NCI-H2196 (cell line): ENCODE results near the gene LRMDA.

Experiments used
- DNase-seq: peaks from one replicate; lab custom pipeline; 2025; ENCODE audit not compliant: unreplicated experiment; lab: John Stamatoyannopoulos, UW

Gene LRMDA

GRCh38 chr10:75431180-75432111, at the start of gene LRMDA:
Gene LRMDA, plus strand, starts transcription at chr10:75431624.
- peak; percentile 19 for DNase-seq

DNA sequence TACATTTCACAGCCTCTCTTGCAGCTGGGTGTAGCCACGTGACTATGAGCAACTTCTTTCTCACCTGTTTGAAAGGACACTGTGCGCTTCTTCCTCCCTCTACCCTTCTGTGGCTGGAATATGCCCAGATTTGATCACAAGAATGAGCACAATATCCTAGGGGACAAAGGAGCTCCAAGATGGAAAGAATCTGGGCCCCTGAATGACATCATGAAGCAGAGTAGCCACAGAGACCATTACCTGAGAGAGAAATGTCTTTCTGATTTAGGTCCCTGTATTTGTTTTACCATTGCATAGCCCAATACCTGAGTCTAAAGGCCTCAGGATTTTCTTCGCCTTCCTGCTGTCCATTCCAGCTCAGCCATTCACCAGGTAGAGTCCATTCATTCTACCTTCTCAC, 45.3 kb upstream of the LRMDA start:
- DNase-seq, result no peak

GRCh38 chr10:75388082-75388481, 43.3 kb upstream of the LRMDA start:
- DNase-seq, result no peak

DNA sequence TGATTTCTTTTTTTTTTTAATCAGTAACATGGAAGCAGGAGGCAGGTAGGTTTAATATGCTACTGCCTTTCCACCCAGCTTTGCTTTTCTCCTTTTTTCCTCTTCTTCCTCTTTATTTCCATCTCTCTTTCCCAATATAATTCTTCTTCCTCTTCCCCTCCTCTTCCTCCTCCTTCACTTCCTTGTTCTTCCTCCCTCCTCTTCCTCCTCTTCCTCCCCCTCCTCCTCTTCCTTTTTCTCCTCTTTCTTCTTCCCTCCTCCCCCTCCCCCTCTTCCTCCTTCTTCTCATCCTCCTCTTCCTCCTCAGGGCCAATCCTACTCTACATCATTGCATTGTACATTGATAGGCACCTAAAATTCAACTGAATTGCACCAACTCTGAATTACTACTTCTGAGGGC, 41.2 kb upstream of the LRMDA start:
- DNase-seq, result no peak

DNA sequence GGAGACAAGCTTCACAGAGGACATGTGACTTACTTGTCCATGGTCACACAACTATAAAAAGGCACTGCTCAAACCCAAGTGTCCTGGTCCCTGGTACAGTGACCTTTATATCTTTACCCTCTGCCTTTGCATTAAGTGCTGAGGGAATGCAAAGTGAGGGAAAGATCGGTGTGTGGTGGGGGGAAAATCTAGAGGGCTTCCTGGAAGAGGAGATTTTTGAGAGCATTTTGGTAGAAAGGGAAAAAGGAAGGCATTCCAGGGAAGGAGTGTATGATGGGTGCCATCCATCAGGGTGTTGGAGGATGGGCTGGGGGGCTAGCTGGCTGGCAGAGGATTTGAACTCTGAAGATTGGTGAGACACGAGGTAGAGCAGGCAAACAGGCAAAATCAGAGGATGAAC, 39.2 kb upstream of the LRMDA start:
- DNase-seq, result no peak

- no peak for DNase-seq
These were observed 38.7 kb upstream of the LRMDA start for GRCh38 chr10:75392744-75393143.

- DNase-seq, result no peak
These were observed 37.2 kb upstream of the LRMDA start for GRCh38 chr10:75394221-75394620.

DNA sequence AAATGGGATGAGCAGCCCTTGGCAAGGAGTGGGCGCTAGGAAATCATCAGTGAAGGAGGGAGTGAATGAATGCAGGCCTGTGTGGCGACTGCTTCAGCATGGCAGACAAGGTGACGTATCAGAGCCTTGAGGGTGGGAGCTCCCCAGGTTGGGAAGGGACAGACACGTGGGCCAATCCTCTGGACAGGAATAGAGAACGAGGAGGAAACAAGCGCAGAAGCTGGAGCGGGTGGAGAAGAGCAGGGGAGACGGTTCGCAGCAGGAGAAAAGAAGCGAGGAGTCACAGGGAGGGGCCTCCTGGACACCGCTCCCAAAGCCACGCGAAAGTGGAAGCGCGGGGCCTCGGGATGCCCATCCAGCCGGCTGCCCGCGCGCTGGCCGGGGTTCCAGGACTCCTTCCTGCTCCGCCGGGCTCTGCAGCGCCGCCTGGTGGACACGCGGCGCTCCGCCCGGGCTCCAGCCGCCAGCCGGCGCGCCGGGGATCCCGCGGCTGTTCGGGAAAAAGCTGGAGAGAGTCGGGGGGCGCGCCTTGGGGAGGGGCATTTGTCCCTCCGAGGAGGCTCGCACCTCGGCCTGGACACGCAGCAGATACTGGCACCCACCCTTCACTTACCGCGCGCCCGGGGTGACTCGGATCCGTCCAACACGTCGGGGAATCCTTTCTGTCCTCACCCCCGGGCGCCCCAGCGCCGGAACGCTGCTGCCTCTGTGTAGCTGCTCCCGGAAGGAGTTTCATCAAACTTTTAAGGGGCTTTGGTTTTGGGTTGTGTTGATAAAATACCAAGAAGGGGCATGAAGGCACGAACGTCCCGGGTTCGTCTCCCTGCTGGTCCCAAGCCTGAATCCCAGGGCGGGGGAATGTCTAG, 36.1 kb upstream of the LRMDA start:
- DNase-seq, result peak; percentile 54

- DNase-seq, result no peak
These were observed 35.3 kb upstream of the LRMDA start for GRCh38 chr10:75395932-75396630.

DNA sequence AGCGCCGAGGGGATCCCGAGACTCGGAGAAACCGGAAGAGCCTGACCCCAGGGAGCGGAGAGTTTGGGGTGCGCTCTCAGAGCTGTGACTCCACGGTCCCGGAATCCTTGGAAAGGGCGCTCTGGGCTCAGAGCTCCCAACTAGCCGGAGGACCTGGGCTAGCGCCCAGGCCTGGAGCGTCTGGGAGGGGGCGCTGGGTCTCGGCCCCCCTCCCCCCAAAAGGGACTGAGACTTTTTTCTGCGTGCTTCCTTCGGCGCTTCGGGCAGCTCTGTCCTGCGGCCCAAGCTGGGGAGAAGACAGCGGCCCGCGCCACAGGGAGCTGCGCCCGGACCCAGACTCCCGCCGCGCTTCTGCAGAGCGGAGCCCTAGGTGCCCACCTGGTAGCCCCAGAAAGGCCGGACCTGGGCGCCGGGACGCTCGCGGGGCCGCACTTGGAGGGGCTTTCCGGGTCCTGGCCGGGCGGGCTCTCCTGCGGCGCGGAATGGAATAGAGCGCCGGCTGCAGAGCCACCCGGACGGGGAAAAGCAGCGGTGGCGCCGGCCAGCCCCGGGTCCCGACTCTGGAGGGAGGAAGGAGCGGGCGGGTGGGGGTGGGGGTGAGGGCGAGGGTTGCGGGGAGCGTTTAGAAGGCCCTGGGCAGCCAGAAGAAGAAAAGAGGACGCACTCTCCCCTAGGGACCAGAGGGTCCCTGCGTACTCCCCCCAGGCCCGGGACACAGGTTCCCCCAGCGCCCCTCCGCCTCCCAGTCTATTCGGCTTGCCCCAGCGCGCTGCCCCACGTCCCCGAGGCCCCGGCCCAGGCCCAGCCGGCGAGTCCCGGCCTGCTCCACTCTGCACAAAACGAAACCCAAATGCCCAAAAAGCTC, 34.6 kb upstream of the LRMDA start:
- no peak for DNase-seq

DNA sequence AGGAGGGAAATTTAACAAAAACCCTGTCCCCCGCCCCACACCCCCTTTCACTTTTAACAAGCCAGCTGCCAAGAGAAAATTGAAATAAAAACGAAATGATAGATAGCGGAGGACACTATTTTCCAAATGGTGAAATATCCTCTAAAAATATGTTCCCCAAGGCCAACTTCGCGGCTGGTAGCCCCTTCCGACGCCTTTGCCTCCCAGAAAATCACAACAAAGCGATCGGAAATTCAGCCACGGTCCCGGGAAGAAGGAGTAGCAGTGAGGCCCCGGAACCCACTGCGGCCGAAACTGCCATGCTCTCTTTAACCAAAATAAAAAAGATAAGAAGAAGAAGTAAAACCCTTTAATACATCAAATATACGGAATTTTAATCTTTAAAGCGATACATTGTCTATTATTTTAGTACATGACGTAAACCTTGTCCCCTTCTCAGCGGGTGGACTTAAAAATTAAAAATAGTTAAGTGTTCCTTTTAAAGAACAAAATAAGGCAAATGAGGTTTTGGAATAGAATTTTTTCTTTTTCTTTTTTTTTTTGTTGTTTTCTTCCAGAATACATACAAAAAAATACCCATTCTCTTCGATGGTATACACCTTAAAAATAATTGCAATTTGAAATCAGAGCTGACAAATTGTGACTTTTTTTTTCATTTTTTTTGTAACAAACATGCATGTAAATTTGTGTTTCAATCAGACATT, 33.8 kb upstream of the LRMDA start:
- no peak for DNase-seq

DNA sequence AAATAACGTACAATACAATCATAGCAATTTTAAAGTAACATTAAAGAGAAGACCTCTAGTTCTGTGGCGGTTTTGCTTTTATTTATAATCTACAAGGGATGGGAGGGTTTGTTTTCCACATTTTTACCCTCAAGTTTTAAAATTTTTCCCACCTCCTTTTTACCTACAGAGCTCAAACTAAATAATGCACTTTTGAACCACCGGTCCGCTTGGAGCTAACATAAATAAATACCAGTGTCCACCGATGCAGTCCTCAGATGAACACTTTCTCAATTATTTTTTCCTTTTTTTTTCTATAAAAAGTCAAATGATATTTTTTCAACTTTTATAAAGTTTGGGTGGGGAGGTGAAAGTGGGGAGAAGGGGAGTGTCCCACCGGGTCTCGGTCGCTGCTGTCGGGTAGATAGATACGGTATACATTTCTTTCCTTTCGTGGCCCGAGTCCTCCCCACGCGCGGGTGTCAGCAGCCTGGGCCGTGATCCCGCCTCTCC, 33.2 kb upstream of the LRMDA start:
- DNase-seq, result no peak

DNA sequence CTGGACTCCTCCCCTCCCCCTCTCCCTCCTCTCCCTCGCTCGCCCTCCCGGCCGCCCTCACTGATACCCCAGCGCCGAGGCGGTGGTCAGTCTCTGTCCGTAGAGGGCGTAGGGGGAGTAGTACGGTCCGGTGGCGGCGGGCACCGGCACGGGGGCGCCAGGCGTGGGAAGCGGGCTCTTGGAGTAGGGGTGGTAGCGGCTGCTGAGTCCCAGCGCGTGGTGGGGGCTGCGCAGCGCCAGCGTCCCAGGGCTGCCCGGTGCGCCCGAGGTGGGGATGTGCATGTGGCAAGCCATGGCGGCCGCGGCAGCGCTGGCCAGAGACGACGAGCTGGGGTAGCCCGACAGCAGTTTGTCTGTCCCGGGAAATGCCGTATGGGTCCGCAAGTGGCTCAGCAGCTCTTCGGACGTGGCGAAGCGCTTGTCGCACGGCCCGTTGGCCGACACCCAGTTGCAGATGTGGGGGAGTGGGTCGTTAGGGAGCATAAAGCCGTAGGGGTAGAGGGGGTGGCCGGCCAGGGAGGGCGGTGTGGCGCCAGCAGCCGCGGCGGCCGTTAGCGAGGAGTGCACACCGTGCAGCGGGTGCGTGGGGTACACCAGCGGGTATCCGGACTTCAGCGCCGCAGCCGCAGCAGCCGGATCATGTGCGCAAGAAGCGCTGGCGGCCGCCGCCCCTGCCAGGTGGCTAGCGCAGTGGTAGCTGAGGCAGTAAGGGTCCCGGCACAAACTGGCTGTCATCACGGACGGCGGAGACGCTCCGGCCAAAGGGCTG, 32.5 kb upstream of the LRMDA start:
- no peak for DNase-seq

GRCh38 chr10:75399461-75400162, 31.8 kb upstream of the LRMDA start:
- DNase-seq, result peak; percentile 77

GRCh38 chr10:75400163-75400770, 31.2 kb upstream of the LRMDA start:
- peak; percentile 43 for DNase-seq

DNA sequence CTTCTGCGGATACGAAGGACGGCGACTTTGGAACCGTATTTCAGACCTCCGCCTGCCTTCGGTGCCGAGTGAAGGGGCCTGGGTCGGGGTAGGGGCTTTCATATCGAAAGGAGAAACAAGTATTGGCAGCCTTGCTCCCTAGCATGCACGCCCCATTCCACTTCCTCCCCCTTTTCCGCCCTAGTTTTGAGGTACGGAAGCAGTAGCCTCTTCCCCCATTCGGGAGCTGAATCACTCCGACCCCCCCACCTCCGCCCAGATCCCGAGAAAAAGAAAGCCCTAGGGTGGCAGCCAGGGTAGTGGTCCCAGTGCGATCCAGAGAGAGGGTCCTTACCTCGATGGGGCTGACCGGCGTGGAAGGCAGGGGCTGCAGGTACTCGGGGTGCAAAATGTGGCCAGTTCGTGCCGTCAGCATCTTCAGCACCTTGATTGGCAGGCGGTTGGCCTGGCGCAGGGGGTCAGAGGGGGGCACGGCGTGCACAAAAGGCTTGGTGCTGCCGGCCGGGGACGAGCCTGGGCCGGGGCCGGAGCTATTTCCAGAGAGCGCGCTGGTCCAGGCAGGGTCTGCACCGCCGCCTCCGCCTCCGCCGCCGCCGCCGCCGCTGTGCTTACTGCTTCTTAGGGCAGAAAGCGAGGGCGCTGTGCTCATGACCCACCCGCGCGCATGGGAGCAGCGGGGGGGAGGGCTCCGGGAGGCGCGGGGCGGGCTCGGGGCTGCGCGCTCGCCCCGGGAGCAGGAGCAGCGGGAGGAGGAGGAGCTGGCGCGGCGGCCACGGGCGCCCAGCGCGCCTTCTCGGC, 30.5 kb upstream of the LRMDA start:
- DNase-seq, result no peak
